OCI-LY1 (cell line): ENCODE results near the gene L3MBTL4.

Experiments
- H2AFZ ChIP-seq: fragments of 200-600 bp; sonication (generic), shearing (Covaris generic); 2 replicates; pipeline ENCODE4 v1.6.0; 2014; ENCODE audit warnings: antibody characterized with exemption, mild to moderate bottlenecking, low read length
- H3F3A ChIP-seq: fragments of 200-600 bp; sonication (generic), shearing (Covaris generic); 2 replicates; pipeline ENCODE4 v1.6.0; 2014; ENCODE audit warnings: mild to moderate bottlenecking, antibody characterized with exemption, low read length, moderate library complexity; ENCODE audit not compliant: insufficient read depth
- H3K27ac ChIP-seq: fragments of 200-600 bp; sonication (generic); 2 replicates; pipeline ENCODE4 v1.5.1; 2014; ENCODE audit warnings: low read length, mixed run types, mild to moderate bottlenecking, low read depth; ENCODE audit not compliant: poor library complexity, severe bottlenecking
- H3K27me3 ChIP-seq: fragments of 200-600 bp; sonication (generic); 2 replicates; pipeline ENCODE4 v1.6.0; 2014; ENCODE audit warnings: antibody characterized with exemption, mild to moderate bottlenecking, low read length, moderate library complexity; ENCODE audit not compliant: insufficient read depth
- H3K36me3 ChIP-seq: fragments of 200-600 bp; sonication (generic); 2 replicates; pipeline ENCODE4 v1.6.1; 2014; ENCODE audit warnings: mild to moderate bottlenecking, antibody characterized with exemption, low read length, moderate library complexity, mixed read lengths; ENCODE audit not compliant: insufficient read depth
- H3K4me1 ChIP-seq: fragments of 200-600 bp; sonication (generic); 2 replicates; pipeline ENCODE4 v1.5.1; 2014; ENCODE audit warnings: mild to moderate bottlenecking, low read length, moderate library complexity; ENCODE audit not compliant: insufficient read depth, severe bottlenecking
- H3K4me2 ChIP-seq: fragments of 200-600 bp; sonication (generic), shearing (Covaris generic); 2 replicates; pipeline ENCODE4 v1.6.1; 2014; ENCODE audit warnings: low read length
- H3K4me3 ChIP-seq: fragments of 200-600 bp; sonication (generic); 2 replicates; pipeline ENCODE4 v1.5.1; 2014; ENCODE audit warnings: low read length, low read depth, mild to moderate bottlenecking, mixed read lengths; ENCODE audit not compliant: poor library complexity, severe bottlenecking
- H3K79me2 ChIP-seq: fragments of 200-600 bp; shearing (Covaris generic); 2 replicates; pipeline ENCODE4 v1.6.1; 2016; ENCODE audit warnings: mixed run types, low read length, mixed read lengths; ENCODE audit not compliant: insufficient read depth
- H3K9ac ChIP-seq: fragments of 200-600 bp; sonication (generic), shearing (Covaris generic); 2 replicates; pipeline ENCODE4 v1.6.1; 2014; ENCODE audit warnings: mild to moderate bottlenecking, low read length, mixed read lengths
- H3K9me2 ChIP-seq: fragments of 200-600 bp; sonication (generic), shearing (Covaris generic); 2 replicates; pipeline ENCODE4 v1.6.1; 2014; ENCODE audit warnings: low read depth, mild to moderate bottlenecking, low read length, mixed read lengths
- H3K9me3 ChIP-seq: fragments of 200-600 bp; shearing (Covaris generic); 2 replicates; pipeline ENCODE4 v1.6.1; 2014; ENCODE audit warnings: low read length, mixed read lengths
- H4K20me1 ChIP-seq: fragments of 200-600 bp; sonication (generic), shearing (Covaris generic); 2 replicates; pipeline ENCODE4 v1.6.0; 2016; ENCODE audit warnings: mild to moderate bottlenecking, low read length; ENCODE audit not compliant: insufficient read depth
- CTCF ChIP-seq: fragments of 200-600 bp; sonication (generic), shearing (Covaris generic); IDR thresholded peaks from 2 replicates; pipeline ENCODE4 v1.5.1; 2017; ENCODE audit warnings: mild to moderate bottlenecking, antibody characterized with exemption, low read length, moderate library complexity, mixed read lengths
- EZH2 ChIP-seq: fragments of 200-600 bp; sonication (generic), shearing (Covaris generic); IDR thresholded peaks from 2 replicates; pipeline ENCODE4 v1.8.0; 2017; ENCODE audit warnings: borderline replicate concordance, mixed run types, mild to moderate bottlenecking, antibody characterized with exemption, low read length, moderate library complexity, mixed read lengths

Gene L3MBTL4

GRCh38 chr18:6159426-6159825, 255.3 kb downstream of the L3MBTL4 start:
- no peak for TF ChIP-seq CTCF
- TF ChIP-seq EZH2, result no peak
- no peak overlapping the region for H3K27ac ChIP-seq
- H3K4me3 ChIP-seq, result no peak overlapping the region
- H3F3A ChIP-seq, result no peaks in the 10 kb centered on the region
- H3K9ac ChIP-seq, result no peak overlapping the region
- H4K20me1 ChIP-seq, result no peaks in the 10 kb centered on the region
- H2AFZ ChIP-seq, result no peak overlapping the region
- H3K36me3 ChIP-seq, result no peaks in the 10 kb centered on the region
- H3K79me2 ChIP-seq, result no peaks in the 10 kb centered on the region
- no peak overlapping the region for H3K4me2 ChIP-seq
- H3K9me3 ChIP-seq, result no peaks in the 10 kb centered on the region
- no peaks in the 10 kb centered on the region for H3K4me1 ChIP-seq
- no peaks in the 10 kb centered on the region; the same call in 1 of the 2 replicates for H3K9me2 ChIP-seq
- no peaks in the 10 kb centered on the region for H3K27me3 ChIP-seq

DNA sequence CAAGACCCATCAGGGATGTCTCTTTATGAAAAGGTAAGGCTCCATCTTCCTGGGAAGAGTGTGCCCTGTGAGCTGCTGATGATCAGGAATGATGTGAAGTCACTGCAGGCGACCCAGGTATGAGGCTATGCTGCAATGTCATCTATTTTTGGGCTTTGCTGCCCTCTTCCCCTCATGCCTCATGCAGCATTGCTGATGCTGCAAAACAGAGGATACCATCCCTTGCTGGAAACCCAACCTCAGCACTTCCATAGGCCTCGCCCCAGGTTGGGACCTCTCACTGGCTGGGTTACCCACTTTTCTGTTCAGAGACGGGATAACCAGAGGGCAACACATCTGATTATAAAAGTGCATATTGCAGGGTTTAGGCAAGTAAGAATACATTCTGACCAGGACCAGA, 255.8 kb downstream of the L3MBTL4 start:
- Histone ChIP-seq H3K27me3 (no peaks in the 10 kb centered on the region), H3K4me2 (no peak overlapping the region), H3K9ac (no peak overlapping the region), H3K4me1 (no peaks in the 10 kb centered on the region), H3K9me3 (no peaks in the 10 kb centered on the region), H3K4me3 (no peak overlapping the region), H3F3A (no peaks in the 10 kb centered on the region), H3K9me2 (no peaks in the 10 kb centered on the region; the same call in 1 of the 2 replicates), H3K36me3 (no peaks in the 10 kb centered on the region), H4K20me1 (no peaks in the 10 kb centered on the region), H3K27ac (no peak overlapping the region), H3K79me2 (no peaks in the 10 kb centered on the region), H2AFZ (no peak overlapping the region)
- TF ChIP-seq EZH2, result no peak
- TF ChIP-seq CTCF, result no peak

- Histone ChIP-seq H2AFZ (no peak overlapping the region), H3K4me2 (no peak overlapping the region), H3K27ac (no peak overlapping the region), H3K9me3 (no peaks in the 10 kb centered on the region), H3K9ac (no peak overlapping the region), H3K27me3 (no peaks in the 10 kb centered on the region), H3K36me3 (no peaks in the 10 kb centered on the region), H3K9me2 (no peaks in the 10 kb centered on the region), H3F3A (no peaks in the 10 kb centered on the region), H3K79me2 (no peaks in the 10 kb centered on the region), H3K4me1 (no peaks in the 10 kb centered on the region), H4K20me1 (no peaks in the 10 kb centered on the region), H3K4me3 (no peak overlapping the region)
- no peak for TF ChIP-seq EZH2
- TF ChIP-seq CTCF, result no peak
Measured at GRCh38 chr18:6156446-6156845, 258.3 kb downstream of the L3MBTL4 start.
